SK-N-SH treated with all-trans-retinoic acid at 6 μM for 48 hours (cell line): ENCODE results near the gene DPYSL3.

ENCODE experiments used
- ATAC-seq: fragments of 200-7000 bp; cut with Tn5 transposase; 3 replicates; pipeline ENCODE4 v1.9.1; 2020; ENCODE audit warnings: mild to moderate bottlenecking, moderate library complexity
- BACH2 ChIP-seq: fragments of 250-450 bp; sonication (Bioruptor Pico); IDR thresholded peaks from 2 replicates; pipeline ENCODE4 v1.9.0; 2021; ENCODE audit warnings: mild to moderate bottlenecking, borderline replicate concordance
- CSDC2 ChIP-seq: fragments of 250-450 bp; sonication (Bioruptor Pico); IDR thresholded peaks from 2 replicates; pipeline ENCODE4 v1.5.0; 2020; ENCODE audit warnings: mild to moderate bottlenecking, moderate library complexity
- CSRNP3 ChIP-seq: fragments of 250-450 bp; sonication (Bioruptor Pico); IDR thresholded peaks from 2 replicates; pipeline ENCODE4 v1.5.1; 2021; ENCODE audit warnings: mild to moderate bottlenecking, moderate library complexity
- ESRRG ChIP-seq: fragments of 250-450 bp; sonication (Bioruptor Pico); IDR thresholded peaks from 2 replicates; pipeline ENCODE4 v1.6.1; 2021; ENCODE audit warnings: mild to moderate bottlenecking
- GLIS3 ChIP-seq: fragments of 250-450 bp; sonication (Bioruptor Pico); IDR thresholded peaks from 2 replicates; pipeline ENCODE4 v1.5.0; 2020; ENCODE audit warnings: mild to moderate bottlenecking, moderate library complexity
- ISL1 ChIP-seq: fragments of 250-450 bp; sonication (Bioruptor Pico); IDR thresholded peaks from 2 replicates; pipeline ENCODE4 v2.1.2; 2022; ENCODE audit warnings: mild to moderate bottlenecking, moderate library complexity
- OSR1 ChIP-seq: fragments of 250-450 bp; sonication (Bioruptor Pico); IDR thresholded peaks from 2 replicates; pipeline ENCODE4 v1.8.0; 2022; ENCODE audit warnings: moderate library complexity, mild to moderate bottlenecking, inconsistent platforms
- PATZ1 ChIP-seq: fragments of 250-450 bp; sonication (Bioruptor Pico); IDR thresholded peaks from 2 replicates; pipeline ENCODE4 v1.8.0; 2020; ENCODE audit warnings: mild to moderate bottlenecking, moderate library complexity, borderline replicate concordance
- POU6F1 ChIP-seq: fragments of 250-450 bp; sonication (Bioruptor Pico); IDR thresholded peaks from 2 replicates; pipeline ENCODE4 v1.8.0; 2021; ENCODE audit warnings: low read depth, mild to moderate bottlenecking, moderate library complexity, borderline replicate concordance
- RARB ChIP-seq: fragments of 250-450 bp; sonication (Bioruptor Pico); IDR thresholded peaks from 2 replicates; pipeline ENCODE4 v1.8.0; 2021; ENCODE audit warnings: mild to moderate bottlenecking, moderate library complexity
- SNAI2 ChIP-seq: fragments of 250-450 bp; sonication (Bioruptor Pico); IDR thresholded peaks from 2 replicates; pipeline ENCODE4 v1.5.0; 2020; ENCODE audit warnings: mild to moderate bottlenecking, moderate library complexity
- TCF4 ChIP-seq: fragments of 250-450 bp; sonication (Bioruptor Pico); IDR thresholded peaks from 2 replicates; pipeline ENCODE4 v1.8.0; 2021; ENCODE audit warnings: mild to moderate bottlenecking, moderate library complexity, borderline replicate concordance
- TOX ChIP-seq: fragments of 250-450 bp; sonication (Bioruptor Pico); IDR thresholded peaks from 2 replicates; pipeline ENCODE4 v1.8.0; 2021; ENCODE audit warnings: mild to moderate bottlenecking, moderate library complexity, borderline replicate concordance
- TSHZ2 ChIP-seq: fragments of 250-450 bp; sonication (Bioruptor Pico); IDR thresholded peaks from 2 replicates; pipeline ENCODE4 v1.5.0; 2020; ENCODE audit warnings: mild to moderate bottlenecking, moderate library complexity
- ZC3H10 ChIP-seq: fragments of 250-450 bp; sonication (Bioruptor Pico); IDR thresholded peaks from 2 replicates; pipeline ENCODE4 v1.5.1; 2021; ENCODE audit warnings: mild to moderate bottlenecking, moderate library complexity
- ZFP3 ChIP-seq: fragments of 250-450 bp; sonication (Bioruptor Pico); IDR thresholded peaks from 2 replicates; pipeline ENCODE4 v1.5.0; 2020; ENCODE audit warnings: mild to moderate bottlenecking, moderate library complexity
- ZNF565 ChIP-seq: fragments of 450-650 bp; formaldehyde crosslinking; conservative IDR thresholded peaks from 2 replicates; pipeline ENCODE4 v1.5.0; 2020; ENCODE audit warnings: low read depth, mild to moderate bottlenecking, moderate library complexity
- ZNF70 ChIP-seq: fragments of 450-650 bp; formaldehyde crosslinking; IDR thresholded peaks from 2 replicates; pipeline ENCODE4 v1.5.0; 2020; ENCODE audit warnings: mild to moderate bottlenecking, moderate library complexity
- ZNF8 ChIP-seq: fragments of 450-650 bp; formaldehyde crosslinking; IDR thresholded peaks from 2 replicates; pipeline ENCODE4 v1.5.0; 2020; ENCODE audit warnings: mild to moderate bottlenecking, moderate library complexity

DPYSL3 gene

GRCh38 chr5:147483961-147484707, 25.7 kb downstream of the DPYSL3 start (continued):
- TF ChIP-seq CSRNP3 (CRISPR knock-in tag) (no peak), POU6F1 (CRISPR knock-in tag) (no peak), ZFP3 (CRISPR knock-in tag) (peak; percentile 37; the same call in 1 of the 2 replicates), ZNF565 (CRISPR knock-in tag) (no peak), TOX (CRISPR knock-in tag) (peak; percentile 54; the same call in 1 of the 2 replicates), ZNF70 (no peak), PATZ1 (CRISPR knock-in tag) (0 out of 2 replicates have a peak, but pooled peaks have one; percentile 18), ZNF8 (no peak), OSR1 (no peak), RARB (CRISPR knock-in tag) (0 out of 2 replicates have a peak, but pooled peaks have one; percentile 58), TCF4 (CRISPR knock-in tag) (peak; percentile 88; the same call in 1 of the 2 replicates), GLIS3 (CRISPR knock-in tag) (no peak)

GRCh38 chr5:147483188-147483790, 26.6 kb downstream of the DPYSL3 start:
- no peak for ATAC-seq

More at GRCh38 chr5:147483188-147483790, 26.6 kb downstream of the DPYSL3 start:
- TF ChIP-seq ZNF70 (no peak), TSHZ2 (CRISPR knock-in tag) (no peak), BACH2 (CRISPR knock-in tag) (no peak), ZC3H10 (no peak), GLIS3 (CRISPR knock-in tag) (no peak), ESRRG (CRISPR knock-in tag) (no peak), SNAI2 (CRISPR knock-in tag) (no peak), PATZ1 (CRISPR knock-in tag) (no peak), ISL1 (CRISPR knock-in tag) (no peak), ZFP3 (CRISPR knock-in tag) (no peak), CSDC2 (CRISPR knock-in tag) (no peak), ZNF565 (CRISPR knock-in tag) (no peak)
